Mucosa of descending colon (tissue), 3 donors: Measurements from ENCODE around the gene ACOX2. TPM values are rescaled to one million over a fixed set of nuclear protein-coding genes. Genes with fewer than 3 reads are reported as not detected.

ENCODE experiments used
- ATAC-seq: fragments of 200-7000 bp; cut with Tn5 transposase; one replicate; pipeline ENCODE4 v1.9.1; 2020; ENCODE audit warnings: mild to moderate bottlenecking, moderate library complexity
- DNase-seq, 3 donors: peaks; one replicate each; pipeline ENCODE4 v3.0.0-alpha.2; 2020
- H3K36me3 ChIP-seq: fragments of 200-600 bp; one replicate; pipeline ENCODE4 v1.8.0; 2021; ENCODE audit warnings: low read depth, mild to moderate bottlenecking
- H3K4me1 ChIP-seq: fragments of 200-600 bp; one replicate; pipeline ENCODE4 v1.8.0; 2021; ENCODE audit warnings: low read depth, mild to moderate bottlenecking
- H3K4me3 ChIP-seq: fragments of 200-600 bp; one replicate; pipeline ENCODE4 v1.8.0; 2021; ENCODE audit warnings: mild to moderate bottlenecking
- H3K9me3 ChIP-seq: fragments of 200-600 bp; one replicate; pipeline ENCODE4 v1.8.0; 2021; ENCODE audit warnings: mild to moderate bottlenecking
- intact Hi-C, 2 donors: fragments of 100-400 bp; cut with DNase I in 1 of 2; cut with micrococcal nuclease in 1 of 2; formaldehyde crosslinking; loops; one replicate each; pipeline versions ENCODE4 v1.11.0 to v1.11.1; 2022; cut with DNase I, micrococcal nuclease
- total RNA-seq, 3 donors: library from RNA; stranded (reverse); fragmentation: NEBNext Ultra II Directional in 2 of 3; extraction: Animal tissue kit (Norgen Biotek cat#: 25700) in 2 of 3; gene quantifications; one replicate each; pipeline versions ENCODE4 v1.2.1 to v1.2.4, GENCODE V29; 2021 to 2023
- TF ChIP-seq, protein P1 (sequence below): fragments of 200-600 bp; IDR thresholded peaks from one replicate; pipeline ENCODE4 v1.8.0; 2022; ENCODE audit warnings: antibody characterized with exemption, mild to moderate bottlenecking
- donor health status: DM: no; HTN: no; CAD: no; lungs with moderate emphysema.
- donor health status: DM: no; HTN: no; CAD: no.
- donor health status: DM: no; HTN: yes; CAD: no.

ACOX2 gene
- total RNA-seq, 3 donors from 2014 or later = 34.8 to 51.2 (median 48.9) TPM

GRCh38 chr3:58494107-58494506, 42.9 kb downstream of the ACOX2 start:
- intact Hi-C loops = no loop called here
- TF ChIP-seq, protein P1, sequence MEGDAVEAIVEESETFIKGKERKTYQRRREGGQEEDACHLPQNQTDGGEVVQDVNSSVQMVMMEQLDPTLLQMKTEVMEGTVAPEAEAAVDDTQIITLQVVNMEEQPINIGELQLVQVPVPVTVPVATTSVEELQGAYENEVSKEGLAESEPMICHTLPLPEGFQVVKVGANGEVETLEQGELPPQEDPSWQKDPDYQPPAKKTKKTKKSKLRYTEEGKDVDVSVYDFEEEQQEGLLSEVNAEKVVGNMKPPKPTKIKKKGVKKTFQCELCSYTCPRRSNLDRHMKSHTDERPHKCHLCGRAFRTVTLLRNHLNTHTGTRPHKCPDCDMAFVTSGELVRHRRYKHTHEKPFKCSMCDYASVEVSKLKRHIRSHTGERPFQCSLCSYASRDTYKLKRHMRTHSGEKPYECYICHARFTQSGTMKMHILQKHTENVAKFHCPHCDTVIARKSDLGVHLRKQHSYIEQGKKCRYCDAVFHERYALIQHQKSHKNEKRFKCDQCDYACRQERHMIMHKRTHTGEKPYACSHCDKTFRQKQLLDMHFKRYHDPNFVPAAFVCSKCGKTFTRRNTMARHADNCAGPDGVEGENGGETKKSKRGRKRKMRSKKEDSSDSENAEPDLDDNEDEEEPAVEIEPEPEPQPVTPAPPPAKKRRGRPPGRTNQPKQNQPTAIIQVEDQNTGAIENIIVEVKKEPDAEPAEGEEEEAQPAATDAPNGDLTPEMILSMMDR = no peak

GRCh38 chr3:58492494-58492905, 44.5 kb downstream of the ACOX2 start:
- ATAC-seq = no peak
- peak in 2 of 3 donors; percentile 25 to 40 for DNase-seq
- H3K4me3 ChIP-seq = peak overlapping the region; percentile 56
- H3K9me3 ChIP-seq = no peaks in the 10 kb centered on the region
- intact Hi-C loops = no loop called here
- TF ChIP-seq, protein P1 = no peak
- no peaks in the 10 kb centered on the region for H3K36me3 ChIP-seq
- peaks cover 12% of the 10 kb centered on the region for H3K4me1 ChIP-seq

More at GRCh38 chr3:58494107-58494506, 42.9 kb downstream of the ACOX2 start:
- Histone ChIP-seq H3K4me1 (peaks cover 12% of the 10 kb centered on the region), H3K4me3 (no peak overlapping the region), H3K9me3 (no peaks in the 10 kb centered on the region), H3K36me3 (no peaks in the 10 kb centered on the region)
- DNase-seq (no peak), ATAC-seq (no peak)

GRCh38 chr3:58491506-58492402, 45.2 kb downstream of the ACOX2 start, which contains the start of gene KCTD6:
Gene KCTD6, plus strand, starts transcription at chr3:58492096. Its CDS starts 6,660 bp downstream, at chr3:58498756.
- DNase-seq = peak; percentile 95 to 97 (median 95)
- H3K9me3 ChIP-seq = no peaks in the 10 kb centered on the region
- ATAC-seq = peak; percentile 97
- H3K4me1 ChIP-seq = peaks cover 9% of the 10 kb centered on the region
- no peaks in the 10 kb centered on the region for H3K36me3 ChIP-seq
- peak within 1 kb of the TSS; percentile 56 for H3K4me3 ChIP-seq
- intact Hi-C loops = no loop called here
- TF ChIP-seq, protein P1 = peak; percentile 84

GRCh38 chr3:58490860-58491501, 46.0 kb downstream of the ACOX2 start:
- DNase-seq (peak; percentile 32 to 73 (median 64)), ATAC-seq (no peak)
- H3K36me3 ChIP-seq = no peaks in the 10 kb centered on the region
- intact Hi-C loops = no loop called here
- TF ChIP-seq, protein P1 = no peak
- H3K9me3 ChIP-seq = no peaks in the 10 kb centered on the region
- H3K4me3 ChIP-seq = no peak overlapping the region
- H3K4me1 ChIP-seq = peaks cover 9% of the 10 kb centered on the region

- Histone ChIP-seq H3K9me3 (no peaks in the 10 kb centered on the region), H3K4me3 (no peak overlapping the region), H3K4me1 (peaks cover 4% of the 10 kb centered on the region), H3K36me3 (no peaks in the 10 kb centered on the region)
- TF ChIP-seq, protein P1 = no peak
- DNase-seq (no peak), ATAC-seq (no peak)
- intact Hi-C loops = no loop called here
Observed at GRCh38 chr3:58488967-58489366, 48.0 kb downstream of the ACOX2 start.
